SK-N-SH treated with all-trans-retinoic acid at 6 μM for 48 hours (cell line): ENCODE data around the gene NUP93.

Experiments
- ATAC-seq: fragments of 200-7000 bp; cut with Tn5 transposase; 3 replicates; pipeline ENCODE4 v1.9.1; 2020; ENCODE audit warnings: mild to moderate bottlenecking, moderate library complexity
- ARNTL ChIP-seq: fragments of 450-650 bp; formaldehyde crosslinking; IDR thresholded peaks from 2 replicates; pipeline ENCODE4 v1.5.0; 2020; ENCODE audit warnings: low read depth, mild to moderate bottlenecking, moderate library complexity, borderline replicate concordance
- BACH2 ChIP-seq: fragments of 250-450 bp; sonication (Bioruptor Pico); IDR thresholded peaks from 2 replicates; pipeline ENCODE4 v1.9.0; 2021; ENCODE audit warnings: mild to moderate bottlenecking, borderline replicate concordance
- CSDC2 ChIP-seq: fragments of 250-450 bp; sonication (Bioruptor Pico); IDR thresholded peaks from 2 replicates; pipeline ENCODE4 v1.5.0; 2020; ENCODE audit warnings: mild to moderate bottlenecking, moderate library complexity
- ESRRG ChIP-seq: fragments of 250-450 bp; sonication (Bioruptor Pico); IDR thresholded peaks from 2 replicates; pipeline ENCODE4 v1.6.1; 2021; ENCODE audit warnings: mild to moderate bottlenecking
- GLIS3 ChIP-seq: fragments of 250-450 bp; sonication (Bioruptor Pico); IDR thresholded peaks from 2 replicates; pipeline ENCODE4 v1.5.0; 2020; ENCODE audit warnings: mild to moderate bottlenecking, moderate library complexity
- ISL1 ChIP-seq: fragments of 250-450 bp; sonication (Bioruptor Pico); IDR thresholded peaks from 2 replicates; pipeline ENCODE4 v2.1.2; 2022; ENCODE audit warnings: mild to moderate bottlenecking, moderate library complexity
- OSR1 ChIP-seq: fragments of 250-450 bp; sonication (Bioruptor Pico); IDR thresholded peaks from 2 replicates; pipeline ENCODE4 v1.8.0; 2022; ENCODE audit warnings: moderate library complexity, mild to moderate bottlenecking, inconsistent platforms
- PPARA ChIP-seq: fragments of 250-450 bp; sonication (Bioruptor Pico); IDR thresholded peaks from 2 replicates; pipeline ENCODE4 v1.5.0; 2020; ENCODE audit warnings: mild to moderate bottlenecking, borderline replicate concordance
- RARB ChIP-seq: fragments of 250-450 bp; sonication (Bioruptor Pico); IDR thresholded peaks from 2 replicates; pipeline ENCODE4 v1.8.0; 2021; ENCODE audit warnings: mild to moderate bottlenecking, moderate library complexity
- SNAI2 ChIP-seq: fragments of 250-450 bp; sonication (Bioruptor Pico); IDR thresholded peaks from 2 replicates; pipeline ENCODE4 v1.5.0; 2020; ENCODE audit warnings: mild to moderate bottlenecking, moderate library complexity
- TOX ChIP-seq: fragments of 250-450 bp; sonication (Bioruptor Pico); IDR thresholded peaks from 2 replicates; pipeline ENCODE4 v1.8.0; 2021; ENCODE audit warnings: mild to moderate bottlenecking, moderate library complexity, borderline replicate concordance
- ZC3H10 ChIP-seq: fragments of 250-450 bp; sonication (Bioruptor Pico); IDR thresholded peaks from 2 replicates; pipeline ENCODE4 v1.5.1; 2021; ENCODE audit warnings: mild to moderate bottlenecking, moderate library complexity
- ZFP3 ChIP-seq: fragments of 250-450 bp; sonication (Bioruptor Pico); IDR thresholded peaks from 2 replicates; pipeline ENCODE4 v1.5.0; 2020; ENCODE audit warnings: mild to moderate bottlenecking, moderate library complexity
- ZFP30 ChIP-seq: fragments of 450-650 bp; formaldehyde crosslinking; IDR thresholded peaks from 2 replicates; pipeline ENCODE4 v1.5.0; 2022; ENCODE audit warnings: mild to moderate bottlenecking, moderate library complexity
- ZNF565 ChIP-seq: fragments of 450-650 bp; formaldehyde crosslinking; conservative IDR thresholded peaks from 2 replicates; pipeline ENCODE4 v1.5.0; 2020; ENCODE audit warnings: low read depth, mild to moderate bottlenecking, moderate library complexity
- ZNF70 ChIP-seq: fragments of 450-650 bp; formaldehyde crosslinking; IDR thresholded peaks from 2 replicates; pipeline ENCODE4 v1.5.0; 2020; ENCODE audit warnings: mild to moderate bottlenecking, moderate library complexity
- ZNF8 ChIP-seq: fragments of 450-650 bp; formaldehyde crosslinking; IDR thresholded peaks from 2 replicates; pipeline ENCODE4 v1.5.0; 2020; ENCODE audit warnings: mild to moderate bottlenecking, moderate library complexity
- TF ChIP-seq, protein P1 (sequence below): fragments of 250-450 bp; sonication (Bioruptor Pico); IDR thresholded peaks from 2 replicates; pipeline ENCODE4 v1.8.0; 2020; ENCODE audit warnings: mild to moderate bottlenecking, moderate library complexity, borderline replicate concordance
- TF ChIP-seq, protein P2 (sequence below): fragments of 250-450 bp; sonication (Bioruptor Pico); IDR thresholded peaks from 2 replicates; pipeline ENCODE4 v1.5.1; 2020; ENCODE audit warnings: low read depth, mild to moderate bottlenecking, moderate library complexity
- TF ChIP-seq, protein P3 (sequence below): fragments of 250-450 bp; sonication (Bioruptor Pico); IDR thresholded peaks from 2 replicates; pipeline ENCODE4 v1.5.1; 2021; ENCODE audit warnings: mild to moderate bottlenecking, moderate library complexity
- TF ChIP-seq, protein P4 (sequence below): fragments of 250-450 bp; sonication (Bioruptor Pico); IDR thresholded peaks from 2 replicates; pipeline ENCODE4 v1.8.0; 2021; ENCODE audit warnings: low read depth, mild to moderate bottlenecking, moderate library complexity, borderline replicate concordance

NUP93 gene

DNA sequence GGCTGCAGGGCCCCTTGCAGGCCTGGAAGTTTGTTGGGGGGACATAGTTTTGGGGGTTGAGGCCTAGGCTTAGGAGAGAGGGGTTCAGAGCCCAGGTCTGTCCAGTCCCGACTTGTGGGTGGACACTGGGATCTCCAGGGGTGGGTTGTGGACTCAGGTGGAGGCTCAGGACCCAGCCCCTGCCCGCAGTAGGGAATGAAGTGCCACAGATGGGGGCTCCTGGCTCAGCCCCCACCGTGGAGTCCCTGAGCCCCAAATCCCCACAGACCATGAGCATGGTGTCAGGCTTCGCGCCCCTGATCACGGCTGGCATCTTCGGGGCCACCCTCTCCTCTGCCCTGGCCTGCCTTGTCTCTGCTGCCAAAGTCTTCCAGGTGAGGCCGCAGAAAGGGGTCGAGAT lies 149.3 kb downstream of the NUP93 start:
- TF ChIP-seq ZNF8 (CRISPR knock-in tag): no peak
- no peak for ATAC-seq

DNA sequence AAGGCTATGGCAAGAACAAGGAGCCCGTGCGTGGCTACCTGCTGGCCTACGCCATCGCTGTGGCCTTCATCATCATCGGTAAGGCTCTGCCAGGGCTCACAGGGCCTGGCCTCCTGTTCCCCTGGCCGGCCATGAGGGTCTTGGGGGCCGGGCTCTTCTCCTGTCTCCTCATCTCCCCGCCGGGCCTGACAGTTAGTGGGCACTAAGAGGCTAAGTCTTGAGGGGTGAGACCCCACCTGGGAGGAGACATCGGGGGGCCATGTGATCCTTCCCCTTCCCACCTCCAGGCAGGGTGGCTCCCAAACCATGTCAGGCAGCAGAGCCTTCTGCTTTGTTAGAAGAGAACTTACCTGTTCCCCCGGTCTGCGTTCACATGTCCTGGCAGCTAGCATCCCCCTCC lies 150.2 kb downstream of the NUP93 start:
- TF ChIP-seq ARNTL (CRISPR knock-in tag) (no peak), PPARA (CRISPR knock-in tag) (no peak), RARB (no peak), ZNF565 (CRISPR knock-in tag) (no peak), ISL1 (CRISPR knock-in tag) (no peak), OSR1 (no peak), SNAI2 (CRISPR knock-in tag) (no peak), ESRRG (no peak), ZNF70 (no peak), ZFP30 (CRISPR knock-in tag) (no peak), TOX (CRISPR knock-in tag) (no peak), CSDC2 (CRISPR knock-in tag) (no peak), BACH2 (CRISPR knock-in tag) (no peak), GLIS3 (CRISPR knock-in tag) (no peak), ZNF8 (CRISPR knock-in tag) (no peak), ZFP3 (CRISPR knock-in tag) (no peak)
- TF ChIP-seq, protein P1, sequence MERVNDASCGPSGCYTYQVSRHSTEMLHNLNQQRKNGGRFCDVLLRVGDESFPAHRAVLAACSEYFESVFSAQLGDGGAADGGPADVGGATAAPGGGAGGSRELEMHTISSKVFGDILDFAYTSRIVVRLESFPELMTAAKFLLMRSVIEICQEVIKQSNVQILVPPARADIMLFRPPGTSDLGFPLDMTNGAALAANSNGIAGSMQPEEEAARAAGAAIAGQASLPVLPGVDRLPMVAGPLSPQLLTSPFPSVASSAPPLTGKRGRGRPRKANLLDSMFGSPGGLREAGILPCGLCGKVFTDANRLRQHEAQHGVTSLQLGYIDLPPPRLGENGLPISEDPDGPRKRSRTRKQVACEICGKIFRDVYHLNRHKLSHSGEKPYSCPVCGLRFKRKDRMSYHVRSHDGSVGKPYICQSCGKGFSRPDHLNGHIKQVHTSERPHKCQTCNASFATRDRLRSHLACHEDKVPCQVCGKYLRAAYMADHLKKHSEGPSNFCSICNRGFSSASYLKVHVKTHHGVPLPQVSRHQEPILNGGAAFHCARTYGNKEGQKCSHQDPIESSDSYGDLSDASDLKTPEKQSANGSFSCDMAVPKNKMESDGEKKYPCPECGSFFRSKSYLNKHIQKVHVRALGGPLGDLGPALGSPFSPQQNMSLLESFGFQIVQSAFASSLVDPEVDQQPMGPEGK (CRISPR knock-in tag): no peak
- TF ChIP-seq, protein P2, sequence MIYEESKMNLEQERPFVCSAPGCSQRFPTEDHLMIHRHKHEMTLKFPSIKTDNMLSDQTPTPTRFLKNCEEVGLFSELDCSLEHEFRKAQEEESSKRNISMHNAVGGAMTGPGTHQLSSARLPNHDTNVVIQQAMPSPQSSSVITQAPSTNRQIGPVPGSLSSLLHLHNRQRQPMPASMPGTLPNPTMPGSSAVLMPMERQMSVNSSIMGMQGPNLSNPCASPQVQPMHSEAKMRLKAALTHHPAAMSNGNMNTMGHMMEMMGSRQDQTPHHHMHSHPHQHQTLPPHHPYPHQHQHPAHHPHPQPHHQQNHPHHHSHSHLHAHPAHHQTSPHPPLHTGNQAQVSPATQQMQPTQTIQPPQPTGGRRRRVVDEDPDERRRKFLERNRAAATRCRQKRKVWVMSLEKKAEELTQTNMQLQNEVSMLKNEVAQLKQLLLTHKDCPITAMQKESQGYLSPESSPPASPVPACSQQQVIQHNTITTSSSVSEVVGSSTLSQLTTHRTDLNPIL: no peak
- TF ChIP-seq, protein P3, sequence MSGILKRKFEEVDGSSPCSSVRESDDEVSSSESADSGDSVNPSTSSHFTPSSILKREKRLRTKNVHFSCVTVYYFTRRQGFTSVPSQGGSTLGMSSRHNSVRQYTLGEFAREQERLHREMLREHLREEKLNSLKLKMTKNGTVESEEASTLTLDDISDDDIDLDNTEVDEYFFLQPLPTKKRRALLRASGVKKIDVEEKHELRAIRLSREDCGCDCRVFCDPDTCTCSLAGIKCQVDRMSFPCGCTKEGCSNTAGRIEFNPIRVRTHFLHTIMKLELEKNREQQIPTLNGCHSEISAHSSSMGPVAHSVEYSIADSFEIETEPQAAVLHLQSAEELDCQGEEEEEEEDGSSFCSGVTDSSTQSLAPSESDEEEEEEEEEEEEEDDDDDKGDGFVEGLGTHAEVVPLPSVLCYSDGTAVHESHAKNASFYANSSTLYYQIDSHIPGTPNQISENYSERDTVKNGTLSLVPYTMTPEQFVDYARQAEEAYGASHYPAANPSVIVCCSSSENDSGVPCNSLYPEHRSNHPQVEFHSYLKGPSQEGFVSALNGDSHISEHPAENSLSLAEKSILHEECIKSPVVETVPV: no peak
- TF ChIP-seq, protein P4, sequence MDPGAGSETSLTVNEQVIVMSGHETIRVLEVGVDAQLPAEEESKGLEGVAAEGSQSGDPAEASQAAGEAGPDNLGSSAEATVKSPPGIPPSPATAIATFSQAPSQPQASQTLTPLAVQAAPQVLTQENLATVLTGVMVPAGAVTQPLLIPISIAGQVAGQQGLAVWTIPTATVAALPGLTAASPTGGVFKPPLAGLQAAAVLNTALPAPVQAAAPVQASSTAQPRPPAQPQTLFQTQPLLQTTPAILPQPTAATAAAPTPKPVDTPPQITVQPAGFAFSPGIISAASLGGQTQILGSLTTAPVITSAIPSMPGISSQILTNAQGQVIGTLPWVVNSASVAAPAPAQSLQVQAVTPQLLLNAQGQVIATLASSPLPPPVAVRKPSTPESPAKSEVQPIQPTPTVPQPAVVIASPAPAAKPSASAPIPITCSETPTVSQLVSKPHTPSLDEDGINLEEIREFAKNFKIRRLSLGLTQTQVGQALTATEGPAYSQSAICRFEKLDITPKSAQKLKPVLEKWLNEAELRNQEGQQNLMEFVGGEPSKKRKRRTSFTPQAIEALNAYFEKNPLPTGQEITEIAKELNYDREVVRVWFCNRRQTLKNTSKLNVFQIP: no peak
- ATAC-seq: no peak

DNA sequence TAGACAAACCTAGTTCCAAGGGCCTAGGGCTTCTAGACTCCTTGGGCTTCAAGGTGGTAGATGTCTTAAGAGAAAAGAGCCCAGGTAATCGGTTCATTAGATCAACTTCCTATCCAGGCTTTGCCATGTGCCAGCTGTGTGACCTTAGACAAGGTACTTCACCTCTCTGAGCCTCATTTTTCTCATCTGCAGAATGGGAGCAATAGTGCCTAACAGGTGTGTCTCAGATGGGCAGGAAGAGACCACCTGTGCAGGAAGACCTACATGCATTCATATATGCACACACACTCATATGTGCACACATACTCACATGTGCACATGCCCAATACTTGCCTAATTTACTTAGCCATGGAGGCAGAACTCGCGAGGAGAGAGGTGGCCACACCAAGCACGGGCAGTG lies 150.8 kb downstream of the NUP93 start:
- no peak for ATAC-seq
- no peak for TF ChIP-seq RARB
- TF ChIP-seq, protein P3: no peak

DNA sequence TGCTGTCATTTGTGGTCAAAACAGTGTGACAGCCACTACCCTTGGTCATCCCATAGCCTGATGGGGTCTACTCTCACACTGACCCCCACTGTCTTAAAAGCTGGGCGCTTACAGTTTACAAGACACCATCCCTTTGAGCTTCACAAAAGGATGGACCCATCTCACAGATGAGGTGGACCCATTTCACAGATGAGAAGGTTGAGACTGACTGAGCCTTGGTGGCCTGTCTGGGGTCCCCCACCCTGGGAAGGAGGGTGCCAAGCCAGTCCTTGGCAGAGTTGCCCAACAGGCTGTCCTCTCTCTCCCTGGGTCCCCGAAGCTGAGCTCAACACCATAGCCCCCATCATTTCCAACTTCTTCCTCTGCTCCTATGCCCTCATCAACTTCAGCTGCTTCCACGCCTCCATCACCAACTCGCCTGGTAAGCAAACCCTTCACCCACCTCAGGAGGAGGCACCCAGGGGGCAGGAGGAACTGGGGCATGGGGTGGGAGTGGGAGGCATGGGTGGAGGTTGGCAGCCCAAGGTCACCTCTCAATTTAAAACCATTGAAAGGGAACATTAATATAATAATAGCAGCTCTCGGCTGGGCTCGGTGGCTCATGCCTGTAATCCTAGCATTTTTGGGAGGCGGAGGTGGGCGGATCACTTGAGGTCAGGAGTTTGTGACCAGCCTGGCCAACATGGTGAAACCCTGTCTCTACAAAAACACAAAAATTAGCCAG lies 152.3 kb downstream of the NUP93 start:
- ATAC-seq: no peak
- no peak for TF ChIP-seq TOX (CRISPR knock-in tag)
- TF ChIP-seq SNAI2 (CRISPR knock-in tag): no peak
- TF ChIP-seq ESRRG: no peak
- TF ChIP-seq PPARA (CRISPR knock-in tag): no peak
- TF ChIP-seq GLIS3 (CRISPR knock-in tag): no peak
- TF ChIP-seq RARB: no peak
- TF ChIP-seq OSR1: no peak
- TF ChIP-seq ARNTL (CRISPR knock-in tag): no peak
- TF ChIP-seq ISL1 (CRISPR knock-in tag): no peak
- TF ChIP-seq ZC3H10 (CRISPR knock-in tag): no peak
- TF ChIP-seq, protein P1 (CRISPR knock-in tag): no peak
- TF ChIP-seq, protein P3: no peak
- TF ChIP-seq, protein P4: no peak
